ENCODE data around the gene FRMD4A. TPM values are rescaled to one million over a fixed set of nuclear protein-coding genes. Genes with fewer than 3 reads are reported as not detected.

The FRMD4A gene
- total RNA-seq, 2 donors from 2014 or later, result 55.9 to 81.0 TPM

- no peak for TF ChIP-seq CTCF (IDR thresholded peaks at IDR 0.05)
- Histone ChIP-seq H3K4me1 (ENCODE audit: control insufficient read depth in 1 of 2, low read depth in 2 of 2) (no peaks in the 10 kb centered on the region), H3K27ac (no peak overlapping the region), H3K9me3 (no peaks in the 10 kb centered on the region), H3K4me3 (no peak overlapping the region), H3K36me3 (no peaks in the 10 kb centered on the region), H3K27me3 (replicated peaks; ENCODE audit: insufficient read depth) (no peaks in the 10 kb centered on the region)
- no peak for DNase-seq (ENCODE audit: low spot score)
- ATAC-seq (ENCODE audit: insufficient number of reproducible peaks, low FRiP score, low read depth), result no peak
These were observed 4.1 kb downstream of the FRMD4A start for GRCh38 chr10:14326581-14326980.

GRCh38 chr10:14325325-14325955 lies 5.3 kb downstream of the FRMD4A start:
- TF ChIP-seq CTCF (IDR thresholded peaks at IDR 0.05), result peak; percentile 45
- peak; percentile 3 for DNase-seq (ENCODE audit: low spot score)
- H3K27ac ChIP-seq, result no peak overlapping the region
- H3K36me3 ChIP-seq, result no peaks in the 10 kb centered on the region
- no peaks in the 10 kb centered on the region for H3K9me3 ChIP-seq
- no peak for ATAC-seq (ENCODE audit: insufficient number of reproducible peaks, low FRiP score, low read depth)
- no peak overlapping the region for H3K4me3 ChIP-seq
- no peaks in the 10 kb centered on the region for H3K4me1 ChIP-seq (ENCODE audit: control insufficient read depth in 1 of 2, low read depth in 2 of 2)
- no peaks in the 10 kb centered on the region for H3K27me3 ChIP-seq (replicated peaks; ENCODE audit: insufficient read depth)

GRCh38 chr10:14322526-14323188 lies 8.1 kb downstream of the FRMD4A start:
- no peak overlapping the region for H3K27ac ChIP-seq
- no peak for TF ChIP-seq CTCF (IDR thresholded peaks at IDR 0.05)
- H3K4me1 ChIP-seq (ENCODE audit: control insufficient read depth in 1 of 2, low read depth in 2 of 2), result no peaks in the 10 kb centered on the region
- no peak for ATAC-seq (ENCODE audit: insufficient number of reproducible peaks, low FRiP score, low read depth)
- no peaks in the 10 kb centered on the region for H3K9me3 ChIP-seq
- DNase-seq (ENCODE audit: low spot score), result no peak
- H3K4me3 ChIP-seq, result no peak overlapping the region
- no peaks in the 10 kb centered on the region for H3K27me3 ChIP-seq (replicated peaks; ENCODE audit: insufficient read depth)
- H3K36me3 ChIP-seq, result no peaks in the 10 kb centered on the region

- H3K4me1 ChIP-seq (ENCODE audit: control insufficient read depth in 1 of 2, low read depth in 2 of 2), result no peaks in the 10 kb centered on the region
- no peaks in the 10 kb centered on the region for H3K27me3 ChIP-seq (replicated peaks; ENCODE audit: insufficient read depth)
- ATAC-seq (ENCODE audit: insufficient number of reproducible peaks, low FRiP score, low read depth) (no peak), DNase-seq (ENCODE audit: low spot score) (no peak)
- H3K27ac ChIP-seq, result no peak overlapping the region
- H3K4me3 ChIP-seq, result no peak overlapping the region
- H3K36me3 ChIP-seq, result no peaks in the 10 kb centered on the region
- no peak for TF ChIP-seq CTCF (IDR thresholded peaks at IDR 0.05)
- H3K9me3 ChIP-seq, result no peaks in the 10 kb centered on the region
These were observed 12.7 kb downstream of the FRMD4A start for GRCh38 chr10:14318007-14318406.

- DNase-seq (ENCODE audit: low spot score), result no peak
- Histone ChIP-seq H3K27me3 (replicated peaks; ENCODE audit: insufficient read depth) (no peaks in the 10 kb centered on the region), H3K9me3 (no peaks in the 10 kb centered on the region), H3K4me1 (ENCODE audit: control insufficient read depth in 1 of 2, low read depth in 2 of 2) (no peaks in the 10 kb centered on the region), H3K4me3 (no peak overlapping the region), H3K27ac (no peak overlapping the region), H3K36me3 (no peaks in the 10 kb centered on the region)
- ATAC-seq (ENCODE audit: insufficient number of reproducible peaks, low FRiP score, low read depth), result no peak
- TF ChIP-seq CTCF (IDR thresholded peaks at IDR 0.05), result no peak
These were observed 18.7 kb downstream of the FRMD4A start for GRCh38 chr10:14312014-14312413.
